GM18511 (cell line): ENCODE results near the gene ELOVL1.
"Not testable (repeated sequence)": the region's sequence is repeated elsewhere in the genome, so short reads cannot be mapped to it uniquely, and the experiment has no call there.

Source experiments
- ATAC-seq: cut with Tn5 transposase; IDR thresholded peaks from one replicate; pipeline ENCODE4 v1.9.1; 2021; ENCODE audit warnings: mild to moderate bottlenecking, moderate library complexity; ENCODE audit not compliant: unreplicated experiment

The ELOVL1 gene

DNA sequence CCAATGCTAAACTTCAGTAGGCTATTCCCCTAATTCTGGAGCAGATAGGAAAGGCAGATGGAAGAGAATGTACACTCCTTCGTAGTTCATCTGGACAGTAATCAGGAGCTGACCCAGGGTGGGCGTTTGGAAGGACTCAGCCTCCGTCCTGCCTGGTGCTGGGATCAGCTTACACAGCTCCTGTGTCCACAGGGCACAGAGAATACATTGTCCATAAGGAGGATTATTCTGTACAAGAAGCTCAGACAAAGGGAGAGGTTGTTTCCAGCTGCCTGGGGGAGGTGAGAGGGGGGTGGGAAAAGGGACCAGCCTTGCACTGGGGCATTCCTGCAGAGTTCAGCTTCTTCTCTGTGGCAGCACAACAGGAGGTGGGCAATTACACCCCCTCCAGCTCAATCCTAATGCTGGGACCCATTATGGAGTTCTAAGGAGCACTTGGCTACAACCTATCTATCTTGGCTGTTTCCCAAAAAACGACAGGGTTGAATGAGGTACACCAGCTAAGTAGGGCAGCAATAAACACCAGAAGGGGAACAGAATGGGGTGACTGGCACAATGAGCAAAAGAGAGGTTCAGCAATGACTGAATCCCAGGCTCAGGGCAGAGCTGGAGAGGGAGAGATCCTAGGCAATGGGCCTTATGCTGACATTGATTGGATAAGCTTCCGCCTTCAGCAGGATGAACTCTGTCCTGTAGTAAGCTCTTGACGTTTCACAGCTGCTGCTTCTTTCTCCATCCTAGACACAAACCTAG is 14.4 kb upstream of the ELOVL1 start:
- no peak for ATAC-seq

DNA sequence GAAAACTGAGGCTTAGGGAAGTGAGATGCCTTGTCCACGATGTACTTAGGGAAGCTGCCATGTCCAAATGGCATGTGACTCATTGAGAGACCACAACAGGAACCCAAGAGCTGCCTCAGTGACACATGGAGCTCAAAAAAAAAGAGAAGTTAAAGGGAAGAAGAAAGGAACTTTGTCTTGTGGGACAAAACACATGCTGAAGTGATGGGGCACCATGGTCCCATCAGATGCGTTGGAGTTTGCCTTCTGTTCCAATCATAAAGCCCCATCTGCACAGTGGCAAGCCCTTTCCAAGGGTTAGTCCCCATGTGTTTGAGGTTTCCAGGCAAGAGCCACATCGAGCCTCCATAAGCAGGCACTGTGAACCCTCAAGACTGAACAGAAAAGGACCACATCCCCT is 13.8 kb upstream of the ELOVL1 start:
- ATAC-seq: no peak

DNA sequence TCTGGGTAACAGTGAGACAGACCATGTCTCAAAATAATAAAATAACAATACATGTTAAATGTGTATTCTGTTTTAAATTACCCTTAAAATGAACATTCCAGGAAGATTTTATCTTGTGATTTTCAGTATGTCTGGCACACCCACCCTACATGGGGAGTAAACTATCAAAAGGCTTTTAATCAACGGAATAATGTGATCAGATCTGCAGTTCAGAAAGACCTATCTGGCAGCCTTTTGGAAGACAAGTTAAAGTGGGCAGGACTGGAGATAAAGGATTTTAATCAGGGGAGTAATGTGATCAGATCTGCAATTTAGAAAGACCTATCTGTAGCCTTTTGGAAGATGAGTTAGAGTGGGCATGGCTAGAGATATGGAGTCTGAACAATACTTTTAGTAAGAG is 11.7 kb upstream of the ELOVL1 start:
- no peak for ATAC-seq

DNA sequence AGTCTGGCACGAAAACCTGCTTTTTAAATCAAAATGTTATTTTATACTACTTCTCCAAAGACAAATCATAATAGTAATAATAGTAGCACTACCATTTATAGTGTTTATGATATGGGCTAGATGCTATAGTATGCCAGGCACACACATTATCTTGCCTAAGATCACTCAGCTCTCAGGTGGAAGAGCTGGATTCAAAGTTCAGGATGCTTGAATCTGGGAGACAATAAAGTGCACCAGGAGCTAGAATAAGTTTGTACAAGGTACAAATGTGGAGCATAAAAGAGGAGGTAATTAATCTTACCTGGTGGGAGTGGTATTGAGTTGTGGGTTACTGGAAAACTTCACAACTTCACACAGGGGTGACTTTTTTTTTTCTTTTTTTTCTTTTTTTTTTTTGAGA is 10.0 kb upstream of the ELOVL1 start:
- ATAC-seq: no peak

DNA sequence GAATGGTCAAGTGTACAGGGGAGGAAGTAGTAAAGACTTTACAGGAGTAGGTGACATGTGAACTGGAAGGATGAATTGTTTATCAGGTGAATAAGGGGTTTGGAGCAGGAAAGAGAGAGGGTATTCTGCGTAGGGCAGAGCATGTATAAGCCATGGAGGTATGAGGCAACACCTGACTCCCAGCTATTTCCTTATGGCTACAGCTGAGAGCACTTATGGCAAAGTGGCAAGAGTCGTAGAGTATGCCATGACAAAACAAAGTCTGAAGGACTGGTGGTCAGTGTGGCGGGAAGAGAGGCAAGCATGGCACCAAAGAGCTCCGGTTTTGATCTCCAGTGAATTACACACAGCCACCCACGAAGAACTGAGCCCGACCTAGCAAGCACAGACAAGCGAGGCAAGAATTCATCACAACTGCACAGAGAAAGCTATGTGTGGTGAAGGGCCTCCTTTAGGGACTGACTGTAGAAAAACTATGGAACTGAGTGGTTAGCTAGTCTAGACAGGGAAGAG is 9.0 kb upstream of the ELOVL1 start:
- ATAC-seq: no peak

DNA sequence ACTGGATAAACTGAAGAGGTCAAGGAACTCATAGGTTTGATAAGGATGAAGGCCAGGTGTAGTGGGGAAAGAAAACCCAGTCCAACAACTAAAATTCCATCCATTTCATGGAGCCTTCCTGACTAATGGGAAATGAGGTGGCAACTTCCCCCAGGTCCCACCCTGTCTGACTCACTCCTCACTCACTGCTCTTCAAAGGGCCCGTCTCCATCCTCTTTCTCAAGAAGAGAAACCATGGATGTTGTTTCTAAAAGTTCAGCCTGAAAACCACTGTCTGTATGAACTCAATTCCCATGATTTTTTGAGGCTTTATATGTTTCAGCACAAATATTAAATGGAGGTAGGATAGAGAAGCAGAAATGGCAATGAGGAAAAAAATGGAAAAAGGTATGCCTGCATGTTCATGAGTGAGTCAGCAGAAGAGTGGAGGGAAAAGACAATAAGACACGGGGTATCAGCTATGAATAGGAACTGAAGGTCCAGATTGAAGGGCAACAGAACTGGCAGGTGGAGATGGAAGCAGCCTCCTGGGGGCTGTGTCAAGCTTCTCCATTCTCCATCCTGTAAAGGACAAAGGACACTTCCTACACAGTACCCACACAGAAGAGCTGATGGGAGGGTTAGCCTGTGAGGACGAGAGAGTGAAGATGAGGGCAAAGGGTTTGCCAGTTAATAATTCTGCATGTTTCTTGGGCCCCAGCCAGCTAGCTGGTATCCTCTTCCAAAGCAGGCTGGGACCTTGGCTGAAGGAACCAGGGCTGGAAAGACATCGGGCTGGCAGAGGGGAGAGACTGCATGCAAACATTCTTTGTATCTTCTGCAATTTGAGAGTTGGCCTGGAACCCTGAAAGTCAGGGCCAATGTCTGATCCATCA is 5.5 kb upstream of the ELOVL1 start:
- no peak for ATAC-seq

DNA sequence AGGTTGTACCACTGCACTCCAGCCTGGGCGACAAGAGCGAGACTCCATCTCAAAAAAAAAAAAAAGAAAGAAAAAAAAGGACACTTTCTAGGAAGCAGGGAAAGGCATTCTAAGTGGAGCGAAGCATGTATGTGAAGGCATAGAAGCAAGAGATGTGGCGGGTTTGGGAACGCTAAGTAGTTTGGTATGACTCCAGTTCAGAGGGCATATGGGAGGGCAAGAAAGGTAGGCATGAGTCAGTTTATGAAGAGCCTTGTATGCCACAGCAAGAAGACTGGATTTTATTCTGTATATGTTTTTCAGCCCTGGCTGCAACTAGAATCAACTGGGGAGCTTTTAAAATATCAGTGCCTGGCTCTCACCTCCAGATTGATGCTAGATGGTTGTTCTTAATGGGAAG is 4.4 kb upstream of the ELOVL1 start:
- no peak for ATAC-seq

DNA sequence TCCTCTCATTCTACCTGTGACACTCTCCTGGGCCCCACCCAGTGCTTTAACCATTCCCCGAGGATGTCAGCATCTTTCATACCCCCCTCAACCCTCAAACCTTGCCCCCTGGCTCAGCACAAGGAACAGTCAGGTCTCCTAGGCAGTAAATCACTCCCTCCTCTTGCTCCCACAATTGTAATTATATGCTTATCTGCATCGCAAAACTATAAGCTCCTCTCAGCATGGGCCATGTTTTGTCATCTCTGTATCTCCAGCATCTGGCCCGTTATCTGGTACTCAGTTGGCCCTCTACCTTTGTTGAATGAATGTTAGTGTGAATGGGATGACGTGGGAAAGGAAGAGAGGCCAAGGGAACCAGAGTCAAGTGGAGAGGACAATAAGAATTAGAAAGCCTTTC is 2.8 kb upstream of the ELOVL1 start:
- no peak for ATAC-seq

DNA sequence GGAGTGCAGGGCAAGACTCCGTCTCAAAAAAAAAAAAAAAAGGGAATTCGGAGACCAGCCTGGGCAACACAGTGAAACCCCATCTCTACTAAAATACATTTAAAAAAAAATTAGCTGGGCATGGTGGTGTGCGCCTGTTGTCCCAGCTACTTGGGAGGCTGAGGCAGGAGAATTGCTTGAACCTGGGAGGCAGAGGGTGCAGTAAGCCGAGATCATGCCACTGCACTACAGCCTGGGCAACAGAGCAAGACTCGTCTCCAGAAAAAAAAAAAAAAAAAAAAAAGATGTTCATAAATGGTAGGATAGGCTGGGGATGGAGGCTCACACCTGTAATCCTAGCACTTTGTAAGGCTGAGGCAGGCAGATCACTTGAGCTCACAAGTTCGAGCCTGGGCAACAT is 2.0 kb upstream of the ELOVL1 start:
- ATAC-seq: not testable (repeated sequence)

DNA sequence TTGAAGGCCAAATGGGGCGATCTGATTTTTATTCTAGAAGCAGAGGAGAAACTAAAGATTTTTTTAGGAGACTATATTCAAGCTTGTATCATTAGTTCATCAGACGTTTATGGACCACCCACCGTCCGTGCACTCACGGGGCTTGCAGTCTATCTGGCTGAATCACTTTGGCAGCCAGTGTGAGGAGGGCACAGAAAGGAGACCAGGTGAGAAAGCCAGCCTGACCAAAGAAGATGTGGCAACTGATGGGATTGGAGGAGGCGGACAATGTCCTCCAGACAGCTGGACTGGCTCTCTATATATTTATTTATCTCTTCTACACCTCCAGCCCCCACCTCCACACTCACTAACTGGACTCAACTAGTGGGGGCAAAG is 822 bp upstream of the ELOVL1 start:
- no peak for ATAC-seq

DNA sequence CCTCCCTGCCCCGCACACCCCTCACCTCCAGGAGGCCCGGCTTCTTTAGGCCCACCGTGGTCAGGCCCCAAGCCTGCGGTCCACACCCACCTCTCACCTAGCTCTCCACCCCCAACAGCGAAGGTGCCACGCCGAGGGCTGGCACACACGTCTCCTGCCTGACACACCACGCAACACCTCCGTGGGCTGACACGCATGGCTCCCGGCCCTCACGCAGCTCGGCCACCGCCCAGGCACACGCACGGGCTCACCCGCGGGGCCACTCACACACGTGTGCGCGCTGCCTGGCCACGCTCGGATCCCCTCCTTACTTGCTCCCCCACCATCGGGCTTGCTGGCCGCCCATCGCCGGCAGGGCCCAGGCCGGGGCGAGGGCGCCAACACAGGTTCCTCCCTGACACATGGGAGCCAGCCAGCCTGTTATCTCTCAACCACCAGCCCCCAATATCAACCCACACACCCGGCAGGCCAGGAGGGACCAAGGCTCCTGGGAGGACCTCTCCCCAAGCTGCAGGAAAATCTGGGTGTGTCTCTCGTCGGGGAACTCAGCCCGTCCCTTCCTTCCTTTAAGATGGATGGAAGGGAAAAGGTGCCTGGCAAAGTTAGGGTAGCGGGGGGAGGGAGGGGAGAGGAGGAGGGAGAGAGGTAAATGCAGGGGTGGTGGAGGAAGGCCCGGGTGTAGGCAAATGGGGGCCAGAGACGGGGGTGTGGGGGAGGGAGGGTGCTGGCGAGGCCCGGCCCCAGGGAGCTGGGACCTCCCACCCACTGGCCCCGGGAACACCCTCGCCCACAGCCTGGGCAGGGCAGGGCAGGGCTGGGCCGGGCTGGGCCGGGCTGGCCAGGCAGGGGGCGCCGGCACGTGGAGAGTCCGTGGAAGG is 546 bp downstream of the ELOVL1 start:
- peak; percentile 47 for ATAC-seq

DNA sequence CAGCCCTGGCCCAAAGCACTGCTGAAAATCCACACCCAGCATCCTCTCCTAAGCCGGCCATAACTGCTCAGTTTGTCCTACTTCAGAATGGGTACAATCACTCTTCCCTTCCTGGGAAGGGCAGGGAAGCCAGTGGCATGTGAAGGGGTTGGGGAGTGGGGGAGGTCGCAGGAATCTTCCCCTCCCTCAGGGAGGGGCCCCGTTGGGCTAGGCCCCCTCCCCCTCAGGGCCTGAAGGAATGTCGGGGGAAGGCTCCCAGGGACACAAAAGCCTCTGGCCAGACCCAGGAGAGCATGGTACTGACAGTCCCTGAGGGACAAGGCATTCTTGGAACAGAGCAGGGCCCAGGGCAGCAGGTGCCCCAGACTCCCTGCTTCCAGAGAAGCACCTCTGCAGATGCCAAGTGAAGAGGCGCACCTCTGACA is 1.2 kb downstream of the ELOVL1 start:
- no peak for ATAC-seq

DNA sequence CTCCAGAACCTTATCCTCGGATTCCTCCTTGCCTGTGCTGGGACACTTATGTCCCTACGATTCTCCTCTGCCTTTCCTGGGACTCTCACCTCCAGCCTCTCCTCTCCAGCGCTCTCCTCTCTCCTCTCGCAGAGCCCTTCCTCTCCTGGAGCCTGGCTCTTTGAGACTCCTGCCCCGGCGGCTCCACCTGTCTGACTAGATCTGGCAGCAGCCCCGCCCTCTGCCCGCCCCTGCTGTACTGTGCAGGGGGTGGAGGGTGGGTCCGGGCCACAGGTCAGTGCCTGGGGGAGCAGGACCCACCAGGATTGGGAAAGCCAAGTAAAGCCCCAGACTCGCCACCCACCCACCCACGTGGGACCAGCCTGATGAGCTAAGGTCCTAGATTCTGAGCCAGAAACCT is 1.6 kb downstream of the ELOVL1 start:
- ATAC-seq: no peak

DNA sequence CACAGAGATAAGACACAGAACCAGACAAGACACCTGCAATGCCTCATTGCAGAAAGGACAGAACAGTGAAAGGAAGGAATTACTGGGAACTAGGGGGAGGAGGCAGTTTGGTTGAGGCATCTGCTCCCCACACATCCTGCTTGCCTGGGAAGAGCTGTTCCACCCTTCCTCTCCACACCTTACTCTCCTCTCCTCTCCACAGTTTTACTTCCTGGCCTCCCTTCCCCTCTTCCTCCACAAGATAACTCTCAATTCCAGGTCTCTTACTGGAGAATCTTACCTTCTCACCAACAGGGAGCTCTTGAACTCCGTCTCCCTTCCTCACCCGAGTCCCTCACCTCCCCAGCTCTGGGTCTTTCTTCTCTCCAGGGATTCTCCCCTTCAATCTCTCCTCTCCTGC is 2.1 kb downstream of the ELOVL1 start:
- ATAC-seq: no peak

DNA sequence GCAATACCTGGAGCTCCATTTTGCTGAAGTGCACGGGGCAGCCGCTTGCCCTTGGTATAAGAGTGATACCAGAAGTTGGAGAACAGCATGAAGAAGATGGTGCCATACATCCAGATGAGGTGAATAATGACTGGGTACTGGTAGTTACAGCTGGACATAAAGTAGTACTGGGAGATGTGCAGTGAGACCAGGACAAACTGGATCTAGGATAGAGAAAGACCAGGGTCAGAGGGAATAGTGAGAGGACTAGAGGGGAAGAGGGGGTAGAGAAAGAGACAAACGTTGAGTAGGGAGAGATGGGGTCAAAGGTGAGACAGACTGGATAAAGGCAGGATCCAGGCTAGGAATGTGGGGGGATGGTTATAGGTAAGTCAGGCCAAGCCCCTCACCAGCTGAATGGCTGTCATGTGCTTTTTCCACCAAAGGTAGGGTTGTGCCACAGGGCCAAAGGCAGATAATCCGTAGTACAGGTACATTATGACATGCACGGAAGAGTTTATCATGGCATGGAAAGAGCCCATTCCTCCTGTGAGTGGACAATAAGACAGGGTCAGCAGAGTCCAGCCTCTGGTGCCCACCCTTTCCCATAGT is 3.8 kb downstream of the ELOVL1 start:
- ATAC-seq: no peak

DNA sequence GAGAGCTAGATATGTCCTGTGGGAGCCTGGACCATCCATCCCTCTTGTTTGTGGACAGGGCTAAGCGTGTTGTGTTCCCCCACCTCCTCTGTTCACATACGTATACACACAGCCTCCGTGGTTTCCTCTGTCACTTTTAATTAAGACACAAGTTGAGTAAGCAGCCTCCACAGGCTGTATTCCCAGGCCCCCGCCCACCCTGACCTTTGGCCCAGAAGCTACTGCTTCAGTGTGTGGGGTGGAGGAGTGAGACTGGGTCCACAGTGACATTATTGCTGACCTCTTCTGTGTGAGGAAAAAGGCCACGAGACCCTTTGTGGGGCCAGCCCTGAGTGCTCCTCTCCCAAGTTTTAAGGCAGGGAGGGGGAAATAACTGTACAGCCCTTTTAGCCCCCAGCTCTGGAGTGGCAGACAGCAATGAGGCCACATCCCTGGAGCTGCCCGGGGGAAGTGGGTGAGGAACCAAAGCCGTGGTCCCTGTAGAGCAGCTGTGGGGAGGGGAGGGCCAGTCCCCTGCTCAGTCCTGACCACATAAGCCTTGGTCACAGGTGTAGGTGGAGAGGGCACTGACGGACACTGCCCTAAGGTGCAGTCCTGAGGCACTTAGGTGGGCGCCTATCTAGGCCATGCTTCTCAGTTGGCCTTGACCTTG is 4.4 kb downstream of the ELOVL1 start:
- ATAC-seq: no peak

DNA sequence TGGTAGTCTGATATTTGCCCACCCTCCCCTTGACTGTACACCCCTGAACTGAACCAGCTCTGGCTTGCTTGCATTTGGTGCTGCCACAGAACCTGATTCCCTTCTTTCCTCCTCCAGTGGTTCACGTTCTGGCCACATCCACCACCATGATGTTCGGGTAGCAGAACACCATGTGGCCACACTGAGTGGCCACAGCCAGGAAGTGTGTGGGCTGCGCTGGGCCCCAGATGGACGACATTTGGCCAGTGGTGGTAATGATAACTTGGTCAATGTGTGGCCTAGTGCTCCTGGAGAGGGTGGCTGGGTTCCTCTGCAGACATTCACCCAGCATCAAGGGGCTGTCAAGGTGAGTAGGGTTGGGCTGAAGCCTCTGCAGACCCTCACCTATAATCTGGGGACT is 7.2 kb downstream of the ELOVL1 start:
- ATAC-seq: no peak

DNA sequence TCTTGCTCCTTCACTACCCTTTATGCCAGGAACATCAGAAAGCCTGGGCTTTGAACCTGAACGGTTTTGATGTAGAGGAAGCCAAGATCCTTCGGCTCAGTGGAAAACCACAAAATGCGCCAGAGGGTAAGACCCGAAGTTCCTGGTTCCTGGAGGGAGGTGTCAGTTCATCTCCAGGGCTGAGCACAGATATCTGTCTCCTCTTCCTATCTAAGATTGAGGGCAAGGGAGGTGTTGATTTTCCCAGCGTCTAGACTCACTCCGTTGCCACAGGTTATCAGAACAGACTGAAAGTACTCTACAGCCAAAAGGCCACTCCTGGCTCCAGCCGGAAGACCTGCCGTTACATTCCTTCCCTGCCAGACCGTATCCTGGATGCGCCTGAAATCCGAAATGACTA is 8.1 kb downstream of the ELOVL1 start:
- no peak for ATAC-seq

DNA sequence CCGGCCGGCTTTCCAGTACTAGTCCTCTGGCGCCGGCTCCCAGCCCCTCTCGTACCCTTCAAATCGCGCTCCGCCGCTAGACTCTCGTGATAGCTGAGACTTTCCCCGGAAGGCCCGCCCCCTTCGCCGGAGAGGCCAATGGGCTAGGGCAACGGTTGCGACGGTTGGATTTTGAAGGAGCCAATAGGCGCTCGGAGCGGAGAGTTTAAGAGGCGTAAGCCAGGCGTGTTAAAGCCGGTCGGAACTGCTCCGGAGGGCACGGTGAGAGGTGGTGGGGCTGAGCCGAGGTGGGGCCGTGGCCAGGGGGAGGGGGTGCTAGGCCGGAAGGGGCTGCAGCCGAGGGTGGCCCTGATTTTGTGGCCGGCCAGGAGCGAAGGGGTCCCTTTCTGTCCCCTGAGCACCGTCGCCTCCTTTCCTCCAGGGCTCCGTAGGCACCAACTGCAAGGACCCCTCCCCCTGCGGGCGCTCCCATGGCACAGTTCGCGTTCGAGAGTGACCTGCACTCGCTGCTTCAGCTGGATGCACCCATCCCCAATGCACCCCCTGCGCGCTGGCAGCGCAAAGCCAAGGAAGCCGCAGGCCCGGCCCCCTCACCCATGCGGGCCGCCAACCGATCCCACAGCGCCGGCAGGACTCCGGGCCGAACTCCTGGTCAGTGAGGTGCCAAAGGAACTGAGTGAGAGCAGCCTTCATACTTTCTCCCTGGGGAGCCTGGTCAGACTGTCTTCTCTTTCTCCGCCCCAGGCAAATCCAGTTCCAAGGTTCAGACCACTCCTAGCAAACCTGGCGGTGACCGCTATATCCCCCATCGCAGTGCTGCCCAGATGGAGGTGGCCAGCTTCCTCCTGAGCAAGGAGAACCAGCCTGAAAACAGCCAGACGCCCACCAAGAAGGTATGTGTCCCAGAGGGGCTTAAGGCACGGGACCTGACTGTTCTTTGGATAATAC is 8.8 kb downstream of the ELOVL1 start, which contains the start of gene CDC20:
TSS of gene CDC20 (plus strand) at position 236 of the 948 bp plus-strand sequence. CDS start at position 471, 235 bp downstream.
- ATAC-seq: peak; percentile 93
